IPS-20b (cell line): Measurements from ENCODE around the gene CLDND1.

Experiments used
- H3K27ac ChIP-seq: one replicate; pipeline ENCODE4 v1.5.1; 2013; ENCODE audit warnings: low read length
- H3K27me3 ChIP-seq: 2 replicates; pipeline ENCODE4 v1.6.1; 2013; ENCODE audit warnings: mild to moderate bottlenecking, low read length, inconsistent platforms; ENCODE audit not compliant: insufficient read depth
- H3K36me3 ChIP-seq: 2 replicates; pipeline ENCODE4 v1.6.1; 2013; ENCODE audit warnings: low read depth, mild to moderate bottlenecking, inconsistent platforms, low read length, moderate library complexity; ENCODE audit not compliant: insufficient read depth
- H3K4me1 ChIP-seq: 2 replicates; pipeline ENCODE4 v1.6.1; 2013; ENCODE audit warnings: mild to moderate bottlenecking, control low read depth, inconsistent platforms, low read length, moderate library complexity; ENCODE audit not compliant: insufficient read depth
- H3K4me3 ChIP-seq: 2 replicates; pipeline ENCODE4 v1.5.1; 2013; ENCODE audit warnings: mild to moderate bottlenecking, low read length, inconsistent platforms
- H3K9ac ChIP-seq: 2 replicates; pipeline ENCODE4 v1.6.1; 2013; ENCODE audit warnings: low read depth, mild to moderate bottlenecking, inconsistent platforms, low read length, moderate library complexity
- H3K9me3 ChIP-seq: 2 replicates; pipeline ENCODE4 v1.6.1; 2013; ENCODE audit warnings: mild to moderate bottlenecking, low read depth, low read length, inconsistent platforms; ENCODE audit not compliant: insufficient read depth

Gene CLDND1

GRCh38 chr3:98545940-98546339, 23.2 kb upstream of the CLDND1 start:
- no peak overlapping the region for H3K4me3 ChIP-seq
- no peaks in the 10 kb centered on the region for H3K36me3 ChIP-seq
- H3K4me1 ChIP-seq = no peaks in the 10 kb centered on the region
- H3K27ac ChIP-seq = no peak overlapping the region
- no peaks in the 10 kb centered on the region for H3K9me3 ChIP-seq
- no peaks in the 10 kb centered on the region for H3K27me3 ChIP-seq
- no peak overlapping the region for H3K9ac ChIP-seq

DNA sequence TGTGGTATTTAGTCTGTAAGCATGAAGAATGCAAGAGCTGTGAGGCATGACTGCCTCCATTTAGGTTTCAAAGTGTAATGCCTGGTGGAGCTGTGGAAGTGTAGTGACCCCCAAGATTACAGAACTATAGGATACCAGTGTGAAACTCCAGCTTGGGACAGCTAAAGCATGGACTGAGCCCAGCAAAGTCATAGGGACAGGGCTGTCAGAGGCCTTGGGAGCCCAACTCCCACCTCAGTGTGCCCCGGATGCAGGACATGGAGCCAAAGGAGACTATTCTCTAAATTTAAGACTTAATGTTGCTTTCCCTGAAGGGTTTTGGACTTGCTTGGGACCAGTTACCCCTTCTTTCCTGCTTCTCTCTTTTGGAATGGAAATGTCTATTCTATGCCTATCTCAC, 19.9 kb upstream of the CLDND1 start:
- Histone ChIP-seq H3K9me3 (no peaks in the 10 kb centered on the region), H3K4me3 (no peak overlapping the region), H3K9ac (no peak overlapping the region), H3K27me3 (no peaks in the 10 kb centered on the region), H3K4me1 (no peaks in the 10 kb centered on the region), H3K36me3 (no peaks in the 10 kb centered on the region), H3K27ac (no peak overlapping the region)

DNA sequence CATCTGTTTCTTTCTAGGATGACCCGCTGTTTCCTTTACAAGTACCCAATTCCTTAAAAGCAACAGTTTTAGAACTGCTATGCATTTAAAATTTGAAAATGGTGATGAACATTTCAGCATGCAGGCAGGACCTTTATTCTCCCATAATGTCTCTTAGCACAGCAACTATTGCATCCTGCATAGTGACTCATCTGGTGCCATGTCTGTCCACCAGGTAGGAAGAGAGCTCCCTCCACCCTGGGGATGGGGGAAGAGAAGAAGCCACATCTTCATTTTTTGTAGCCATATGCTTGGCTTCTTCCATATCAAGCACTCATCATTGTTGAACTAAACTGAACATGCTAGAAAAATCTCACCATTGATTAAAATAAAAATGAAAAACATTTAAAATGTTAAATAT, 19.0 kb upstream of the CLDND1 start:
- H3K9me3 ChIP-seq = no peaks in the 10 kb centered on the region
- H3K27ac ChIP-seq = no peak overlapping the region
- no peak overlapping the region for H3K9ac ChIP-seq

DNA sequence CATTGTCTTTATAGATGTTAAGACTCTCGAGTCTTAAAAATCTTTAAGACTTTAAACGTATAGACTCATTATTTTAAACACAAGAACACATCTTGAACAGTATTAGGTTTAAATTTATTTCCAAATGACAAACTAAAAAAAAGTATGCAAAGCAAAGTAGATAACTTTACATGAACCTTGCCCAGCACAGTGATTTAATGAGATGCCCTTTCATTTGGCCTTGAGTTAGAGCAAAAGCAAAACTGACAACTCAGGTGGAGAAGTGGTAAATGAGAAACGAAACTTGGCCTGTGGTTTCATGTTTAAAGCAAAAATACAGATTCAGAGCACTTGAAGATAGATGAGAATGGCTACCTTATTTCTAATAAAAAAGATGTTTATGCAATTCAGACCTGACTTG, 17.6 kb upstream of the CLDND1 start:
- Histone ChIP-seq H3K27me3 (no peaks in the 10 kb centered on the region), H3K9ac (no peak overlapping the region), H3K9me3 (no peaks in the 10 kb centered on the region), H3K4me1 (no peaks in the 10 kb centered on the region), H3K4me3 (no peak overlapping the region), H3K27ac (no peak overlapping the region), H3K36me3 (no peaks in the 10 kb centered on the region)

More for the DNA sequence above, 19.0 kb upstream of the CLDND1 start:
- Histone ChIP-seq H3K4me3 (no peak overlapping the region), H3K4me1 (no peaks in the 10 kb centered on the region), H3K27me3 (no peaks in the 10 kb centered on the region), H3K36me3 (no peaks in the 10 kb centered on the region)

GRCh38 chr3:98536456-98537017, 13.8 kb upstream of the CLDND1 start:
- Histone ChIP-seq H3K36me3 (no peaks in the 10 kb centered on the region), H3K9me3 (no peaks in the 10 kb centered on the region), H3K27me3 (no peaks in the 10 kb centered on the region), H3K4me3 (no peak overlapping the region), H3K9ac (no peak overlapping the region), H3K4me1 (no peaks in the 10 kb centered on the region), H3K27ac (no peak overlapping the region)

- no peaks in the 10 kb centered on the region for H3K4me1 ChIP-seq
- H3K36me3 ChIP-seq = no peaks in the 10 kb centered on the region
- H3K4me3 ChIP-seq = no peak overlapping the region
- H3K27ac ChIP-seq = no peak overlapping the region
- H3K9me3 ChIP-seq = no peaks in the 10 kb centered on the region
- H3K27me3 ChIP-seq = no peaks in the 10 kb centered on the region
- H3K9ac ChIP-seq = no peak overlapping the region
These were observed 12.0 kb upstream of the CLDND1 start for GRCh38 chr3:98534734-98535133.

GRCh38 chr3:98534168-98534567, 11.5 kb upstream of the CLDND1 start:
- Histone ChIP-seq H3K9ac (no peak overlapping the region), H3K27ac (no peak overlapping the region), H3K4me3 (no peak overlapping the region), H3K4me1 (no peaks in the 10 kb centered on the region), H3K9me3 (no peaks in the 10 kb centered on the region), H3K36me3 (no peaks in the 10 kb centered on the region), H3K27me3 (no peaks in the 10 kb centered on the region)

DNA sequence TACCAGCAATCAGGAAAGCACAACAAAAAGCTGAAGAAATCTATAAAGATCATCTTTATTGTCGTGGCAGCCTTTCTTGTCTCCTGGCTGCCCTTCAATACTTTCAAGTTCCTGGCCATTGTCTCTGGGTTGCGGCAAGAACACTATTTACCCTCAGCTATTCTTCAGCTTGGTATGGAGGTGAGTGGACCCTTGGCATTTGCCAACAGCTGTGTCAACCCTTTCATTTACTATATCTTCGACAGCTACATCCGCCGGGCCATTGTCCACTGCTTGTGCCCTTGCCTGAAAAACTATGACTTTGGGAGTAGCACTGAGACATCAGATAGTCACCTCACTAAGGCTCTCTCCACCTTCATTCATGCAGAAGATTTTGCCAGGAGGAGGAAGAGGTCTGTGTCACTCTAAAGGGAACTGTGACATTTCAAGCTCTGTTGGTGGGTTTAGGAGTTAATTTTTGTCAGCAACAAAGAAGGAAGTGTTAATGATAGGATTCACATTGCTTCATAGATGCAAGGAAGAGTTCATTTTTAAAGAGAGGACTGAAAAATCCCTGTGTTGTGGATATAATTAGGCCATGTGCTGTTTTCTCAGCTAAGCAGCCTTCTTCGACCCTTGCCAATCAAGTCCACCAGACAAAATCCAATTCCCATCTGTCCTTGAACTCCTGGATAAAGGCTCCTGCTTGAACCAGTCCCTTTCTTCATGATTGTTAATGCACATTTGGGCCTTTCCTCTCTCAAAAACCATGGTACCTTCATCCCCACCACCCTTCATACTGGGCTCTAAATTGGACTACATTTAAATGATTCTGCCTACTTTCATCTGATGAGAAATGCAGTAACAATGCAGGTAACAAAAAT, 10.2 kb upstream of the CLDND1 start:
- no peaks in the 10 kb centered on the region for H3K36me3 ChIP-seq
- H3K27ac ChIP-seq = no peak overlapping the region
- no peak overlapping the region for H3K9ac ChIP-seq
- H3K9me3 ChIP-seq = no peaks in the 10 kb centered on the region
- H3K4me3 ChIP-seq = no peak overlapping the region
- no peaks in the 10 kb centered on the region for H3K27me3 ChIP-seq
- H3K4me1 ChIP-seq = no peaks in the 10 kb centered on the region

- H3K27ac ChIP-seq = no peak overlapping the region
- H3K9ac ChIP-seq = no peak overlapping the region
- H3K4me1 ChIP-seq = no peaks in the 10 kb centered on the region
- H3K4me3 ChIP-seq = no peak overlapping the region
- no peaks in the 10 kb centered on the region for H3K9me3 ChIP-seq
- no peaks in the 10 kb centered on the region for H3K27me3 ChIP-seq
- H3K36me3 ChIP-seq = no peaks in the 10 kb centered on the region
These were observed 9.6 kb upstream of the CLDND1 start for GRCh38 chr3:98532275-98532637.

GRCh38 chr3:98531622-98532274, 9.0 kb upstream of the CLDND1 start, which contains the start of gene GPR15:
GPR15 (plus strand) TSS chr3:98531978; CDS start chr3:98532034, 56 bp downstream.
- H3K36me3 ChIP-seq = no peaks in the 10 kb centered on the region
- H3K9ac ChIP-seq = no peak within 1 kb of the TSS
- H3K9me3 ChIP-seq = no peaks in the 10 kb centered on the region
- no peaks in the 10 kb centered on the region for H3K27me3 ChIP-seq
- H3K4me1 ChIP-seq = no peaks in the 10 kb centered on the region
- no peak within 1 kb of the TSS for H3K4me3 ChIP-seq
- no peak within 1 kb of the TSS for H3K27ac ChIP-seq

DNA sequence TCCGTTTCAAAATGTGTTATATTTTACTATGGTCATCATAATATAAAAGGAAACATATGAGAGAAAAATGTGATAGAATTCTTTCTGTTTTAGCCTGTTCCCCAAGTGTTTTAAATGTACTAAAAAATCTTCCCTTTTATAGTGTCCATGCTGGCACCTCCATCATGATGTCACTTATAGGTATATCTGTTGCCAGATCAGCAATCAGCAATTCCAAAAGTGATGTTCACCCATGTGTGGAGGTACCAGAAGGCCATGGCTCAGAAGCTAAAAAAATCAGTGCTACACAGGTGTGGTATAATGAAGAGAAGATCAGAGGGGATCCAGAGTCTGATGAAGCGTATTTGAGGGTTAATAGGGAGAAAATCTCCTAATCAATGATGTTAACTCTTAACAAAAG, 8.0 kb upstream of the CLDND1 start:
- no peaks in the 10 kb centered on the region for H3K4me1 ChIP-seq
- no peaks in the 10 kb centered on the region for H3K27me3 ChIP-seq
- H3K27ac ChIP-seq = no peak overlapping the region
- H3K9me3 ChIP-seq = no peaks in the 10 kb centered on the region
- H3K36me3 ChIP-seq = no peaks in the 10 kb centered on the region
- no peak overlapping the region for H3K4me3 ChIP-seq
- H3K9ac ChIP-seq = no peak overlapping the region
